ENCODE data around the gene LPGAT1.

Gene LPGAT1

DNA sequence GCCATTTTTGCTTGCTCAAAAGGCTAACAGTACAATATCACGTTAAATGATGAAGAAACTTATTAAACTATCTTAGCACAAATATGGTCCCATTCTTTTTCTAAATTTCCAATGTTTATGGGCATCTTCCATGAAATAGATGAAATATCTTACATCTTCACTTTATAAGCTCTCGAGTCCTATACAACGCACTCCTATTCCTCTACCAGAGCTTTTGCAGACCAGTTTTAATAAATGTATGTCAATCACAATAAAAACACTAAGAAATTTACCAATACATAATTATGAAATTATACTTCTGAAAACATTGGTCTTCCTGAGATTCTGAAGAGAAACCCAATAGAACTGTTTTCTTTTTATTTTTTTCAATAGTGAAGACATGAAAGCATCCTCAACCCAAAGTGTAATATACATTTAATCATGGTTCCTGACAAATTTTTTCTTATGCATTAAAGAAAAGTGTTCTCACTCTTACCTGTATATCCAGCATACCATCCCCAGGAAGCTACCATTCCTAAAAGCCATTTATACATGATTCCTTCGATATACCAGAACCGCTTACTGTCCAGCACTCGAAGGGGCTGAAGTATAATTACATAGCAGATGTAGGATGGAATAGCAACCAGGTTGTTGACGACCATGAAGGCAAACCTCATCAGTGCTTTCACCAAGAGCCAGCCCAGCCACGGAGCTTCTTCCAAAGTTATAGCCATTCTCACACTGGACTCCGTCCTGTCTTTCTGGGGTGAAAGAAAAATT, 1.8 kb downstream of the LPGAT1 start:
- DNase-seq: no peak

DNA sequence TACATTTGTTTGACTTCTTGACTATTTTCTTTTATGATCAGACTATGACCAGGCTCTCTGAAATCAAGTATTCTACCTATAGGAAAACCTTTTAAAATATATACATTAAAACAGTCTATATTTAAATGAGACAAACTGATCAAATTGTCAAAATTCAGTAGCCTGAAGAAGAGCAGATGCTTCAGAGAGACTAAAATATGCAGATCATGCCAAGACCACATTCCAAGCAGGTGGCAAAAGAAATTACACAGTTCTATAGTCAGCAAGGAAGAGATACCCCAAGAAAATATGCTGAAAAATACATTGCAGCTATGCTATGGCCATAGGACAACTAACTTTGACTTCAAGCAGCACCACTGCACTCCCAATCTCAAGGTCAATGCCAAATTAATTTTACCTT, 3.5 kb downstream of the LPGAT1 start:
- DNase-seq: no peak

DNA sequence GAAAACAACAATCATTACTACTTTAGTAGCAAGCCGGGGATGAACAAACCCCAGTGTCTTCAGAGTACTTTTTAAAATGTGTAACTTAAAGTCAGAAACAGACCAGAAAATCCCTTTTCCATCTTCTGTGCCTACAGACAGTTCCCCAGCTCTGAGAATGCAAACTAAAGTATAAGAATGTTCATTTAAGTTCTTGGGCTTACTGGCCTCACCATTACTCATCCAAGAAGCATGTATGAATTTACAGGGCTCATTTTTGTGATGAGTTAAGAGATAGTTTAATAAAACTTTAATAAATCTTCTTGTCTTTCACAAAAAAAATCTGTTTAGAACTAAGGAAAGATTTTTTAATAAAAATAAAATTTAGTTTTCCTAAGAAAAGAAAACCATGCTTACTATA, 4.6 kb downstream of the LPGAT1 start:
- DNase-seq: no peak

DNA sequence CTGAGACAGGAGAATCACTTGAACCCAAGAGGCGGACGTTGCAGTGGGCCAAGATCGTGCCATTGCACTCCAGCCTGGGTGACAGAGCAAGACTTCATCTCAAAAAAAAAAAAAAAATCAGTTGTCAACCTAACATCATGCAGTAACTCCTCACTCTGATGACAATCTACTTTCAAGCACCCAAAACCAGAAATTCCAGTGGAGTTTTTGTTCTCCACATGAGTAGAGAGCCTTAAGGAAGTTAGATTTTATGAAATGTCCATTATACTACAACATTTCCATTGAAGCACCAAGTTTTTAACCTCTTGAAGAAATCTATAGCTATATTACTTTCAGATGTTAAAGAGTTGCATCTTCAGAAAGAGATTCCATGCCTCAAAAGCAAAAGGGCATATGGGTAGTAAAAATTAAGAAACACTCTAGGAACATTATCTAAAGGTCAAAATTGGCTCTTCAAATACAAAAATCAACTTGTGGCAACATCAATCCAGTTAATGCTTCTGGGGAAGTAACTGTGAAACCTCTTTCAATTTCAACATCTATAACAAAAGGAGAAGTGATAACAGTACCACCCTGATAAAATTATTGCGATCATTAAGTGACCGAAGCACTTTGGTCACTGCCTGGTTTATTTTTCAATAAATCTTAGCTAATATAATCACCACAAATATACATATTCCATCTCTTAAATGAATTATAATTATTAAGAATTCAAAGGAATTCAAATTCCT, 7.7 kb downstream of the LPGAT1 start:
- no peak for DNase-seq

DNA sequence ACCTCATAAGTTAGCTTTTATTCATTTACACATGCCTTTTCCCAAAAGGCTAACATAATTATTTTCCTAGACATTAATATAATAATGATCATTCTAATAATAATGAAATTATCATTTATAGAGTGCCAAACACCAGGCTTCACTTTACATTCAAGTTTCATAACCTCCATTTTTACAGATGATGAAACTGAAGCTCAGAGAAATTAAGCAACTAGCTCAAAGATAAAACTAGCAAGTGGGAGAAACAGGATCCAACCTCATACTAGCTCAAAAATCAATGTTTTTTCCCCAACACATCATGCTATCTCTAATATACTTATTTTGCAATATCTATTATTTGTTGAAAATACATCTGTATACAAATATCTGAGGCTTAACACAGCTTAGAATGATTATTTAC, 14.0 kb downstream of the LPGAT1 start:
- DNase-seq: no peak

DNA sequence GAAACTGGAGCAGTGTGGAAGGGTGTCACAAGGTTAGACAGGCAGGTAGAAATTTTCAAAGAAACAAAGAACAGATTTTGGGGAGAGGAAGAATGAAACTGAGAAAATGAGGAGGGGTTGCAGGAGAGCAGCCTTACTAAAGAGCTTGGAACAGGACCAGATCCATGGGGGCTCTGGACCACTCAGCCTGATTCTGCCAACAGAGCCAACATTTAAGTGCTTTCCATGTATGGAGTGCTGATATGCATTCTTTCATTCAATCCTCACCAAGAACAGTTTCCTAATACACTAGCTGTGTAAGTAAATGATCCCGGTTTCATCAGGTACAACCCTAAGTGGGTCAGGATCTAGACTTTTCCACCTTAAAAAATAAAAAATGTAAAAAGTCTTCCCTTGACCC, 16.2 kb downstream of the LPGAT1 start:
- no peak for DNase-seq

DNA sequence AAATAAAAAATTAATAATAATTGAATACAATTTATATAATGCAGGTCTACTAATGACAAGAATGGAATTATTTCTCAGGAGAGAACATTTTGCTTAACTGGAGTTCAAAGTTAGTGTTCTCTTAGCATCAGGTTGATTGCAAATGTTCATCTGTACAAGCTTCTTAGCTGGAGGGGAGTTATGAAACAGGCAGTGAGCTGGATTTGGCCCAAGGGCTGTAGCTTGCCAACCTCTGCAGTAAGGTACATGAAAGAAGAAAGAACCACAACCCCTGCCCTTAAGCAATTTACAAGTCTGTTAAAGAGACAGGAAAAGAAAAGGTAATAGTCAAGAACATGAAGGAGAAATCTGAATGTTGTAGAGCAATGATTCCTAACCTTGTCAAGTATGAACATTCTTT, 17.0 kb downstream of the LPGAT1 start:
- no peak for DNase-seq

DNA sequence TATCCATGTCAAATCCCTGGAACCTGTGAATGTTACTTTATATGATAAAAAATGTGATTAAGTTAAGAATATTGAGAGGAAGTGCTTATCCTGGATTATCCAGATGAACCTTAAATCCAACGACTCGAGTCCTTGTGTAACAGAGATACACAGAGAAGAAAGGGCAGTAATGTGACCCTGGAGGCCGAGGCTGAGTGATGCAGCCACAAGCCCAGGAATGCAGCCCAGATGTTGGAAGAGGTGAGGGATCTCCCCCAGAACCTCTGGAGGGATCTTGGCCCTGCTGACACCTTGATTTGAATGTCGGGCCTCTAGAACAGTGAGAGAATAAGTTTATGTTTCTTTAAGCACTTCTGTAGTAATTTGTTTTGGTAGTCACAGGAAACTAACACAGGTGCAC, 18.0 kb downstream of the LPGAT1 start:
- no peak for DNase-seq

DNA sequence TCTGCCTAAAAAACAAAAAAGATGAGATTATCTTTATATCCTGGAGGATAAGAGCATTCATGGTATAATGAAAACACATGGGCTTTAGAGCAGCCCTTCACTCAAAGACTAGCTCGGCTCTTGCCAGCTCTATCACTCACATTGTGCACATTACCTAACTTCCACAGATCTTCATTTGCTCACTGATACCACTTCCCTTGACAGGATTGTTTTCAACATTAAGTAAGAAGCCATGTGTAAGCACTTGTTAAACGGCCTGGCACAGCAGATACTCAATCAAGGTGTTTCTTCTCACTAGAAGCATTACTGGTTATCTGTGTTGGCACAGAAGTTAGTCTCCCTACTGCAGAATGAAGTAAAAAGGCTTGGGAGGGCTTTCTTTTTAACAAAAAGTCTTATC, 18.7 kb downstream of the LPGAT1 start:
- DNase-seq: no peak

DNA sequence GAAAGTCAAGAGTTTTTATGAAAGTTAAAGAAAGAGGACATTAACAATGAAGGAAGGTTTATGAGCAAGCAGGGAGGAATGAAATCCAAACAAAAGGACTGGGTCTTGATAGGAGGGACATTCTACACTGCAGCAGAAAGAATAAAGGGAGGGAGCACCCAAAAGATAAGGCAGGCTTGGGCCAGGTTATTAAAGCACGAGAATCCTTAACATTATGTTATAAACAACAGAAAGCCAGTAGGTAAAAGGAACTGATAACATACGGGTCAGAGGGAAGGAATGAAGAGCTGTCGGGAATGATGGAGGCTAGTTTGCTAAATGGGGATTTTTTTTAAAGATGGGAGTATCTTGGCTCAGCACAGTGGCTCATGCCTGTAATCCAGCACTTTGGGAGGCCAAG, 19.4 kb downstream of the LPGAT1 start:
- no peak for DNase-seq

DNA sequence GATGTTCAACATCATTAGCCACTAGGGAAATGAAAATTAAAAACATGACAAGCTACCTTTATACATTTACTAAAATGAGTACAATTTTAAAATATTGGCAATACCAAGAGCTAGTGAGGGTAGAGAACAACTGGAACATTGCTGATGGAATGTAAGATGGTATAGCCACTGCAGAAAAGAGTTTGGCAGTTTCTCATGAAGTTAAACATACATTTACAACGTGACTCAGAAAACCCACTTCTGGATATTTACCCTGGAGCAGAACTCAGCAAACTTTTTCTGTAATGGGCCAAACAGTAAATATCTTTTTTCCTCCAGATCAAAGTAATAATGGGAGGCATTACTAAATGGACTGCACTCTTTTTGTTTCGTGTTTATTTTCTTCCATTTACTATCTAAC, 22.1 kb downstream of the LPGAT1 start:
- DNase-seq: no peak

DNA sequence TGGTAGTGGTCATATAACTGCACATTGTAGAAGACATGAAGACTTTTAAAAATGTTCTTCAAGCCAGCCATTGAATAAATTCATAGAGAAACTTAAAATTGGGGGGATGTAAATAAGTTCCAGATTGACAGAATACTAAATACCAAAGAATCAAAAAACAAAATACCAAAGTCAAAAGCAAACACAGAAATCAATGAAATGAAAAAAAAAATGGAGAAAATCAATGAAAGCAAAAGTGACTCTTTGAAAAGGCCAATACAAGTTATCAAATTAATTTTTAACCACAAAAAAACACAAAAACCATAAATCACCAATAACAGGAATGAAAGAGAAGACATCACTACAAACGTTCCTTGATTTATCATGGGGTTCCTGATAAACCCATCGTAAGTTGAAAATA, 25.6 kb downstream of the LPGAT1 start:
- no peak for DNase-seq

DNA sequence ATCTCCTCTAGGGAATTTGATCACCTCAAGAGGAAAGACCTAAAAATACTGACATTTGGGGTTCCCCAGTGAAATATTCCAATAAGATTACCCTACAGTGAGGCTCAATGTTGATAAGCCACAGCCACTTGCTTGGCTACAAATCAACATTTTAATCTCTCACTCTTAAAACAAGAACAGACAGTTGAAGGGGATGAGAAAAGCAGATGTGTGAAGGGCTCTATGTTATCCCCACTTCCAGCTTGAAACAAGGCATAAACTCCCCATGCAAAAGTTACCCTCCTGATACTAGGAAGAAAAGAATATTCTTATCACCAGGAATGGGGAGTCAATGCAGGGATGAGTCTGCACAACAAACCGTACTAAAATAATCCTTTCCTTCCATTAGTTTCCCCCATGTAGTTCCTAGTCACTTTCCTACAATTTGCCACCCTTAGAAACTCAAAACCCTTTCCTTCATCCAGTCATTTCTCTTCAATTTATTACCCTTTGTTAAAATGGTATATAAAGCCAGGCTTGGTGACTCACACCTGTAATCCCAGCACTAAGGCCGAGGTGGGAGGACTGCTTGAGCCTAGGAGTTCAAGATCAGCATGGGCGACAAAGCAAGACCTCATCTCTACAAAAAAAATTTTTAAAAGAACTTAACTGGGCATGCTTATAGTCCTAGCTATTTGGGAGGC, 29.5 kb downstream of the LPGAT1 start:
- no peak for DNase-seq

DNA sequence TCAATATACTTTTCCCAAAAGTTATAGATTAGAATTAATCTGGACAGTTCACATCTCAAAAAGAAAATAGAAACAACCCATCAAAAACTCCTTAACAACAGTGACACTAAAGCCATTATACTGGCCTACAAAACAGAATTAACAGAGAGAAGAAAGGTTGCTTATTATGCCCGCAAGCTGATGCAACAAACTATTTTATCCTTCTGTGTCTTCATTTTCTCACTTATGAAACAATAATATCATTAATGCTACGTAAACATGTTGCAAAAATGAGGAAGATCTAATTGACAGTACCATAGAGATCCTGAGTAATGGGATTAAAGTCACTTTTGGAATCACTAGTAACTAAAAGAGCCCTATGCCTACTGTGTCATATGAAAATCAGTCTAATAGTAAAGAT, 32.6 kb downstream of the LPGAT1 start:
- DNase-seq: no peak

DNA sequence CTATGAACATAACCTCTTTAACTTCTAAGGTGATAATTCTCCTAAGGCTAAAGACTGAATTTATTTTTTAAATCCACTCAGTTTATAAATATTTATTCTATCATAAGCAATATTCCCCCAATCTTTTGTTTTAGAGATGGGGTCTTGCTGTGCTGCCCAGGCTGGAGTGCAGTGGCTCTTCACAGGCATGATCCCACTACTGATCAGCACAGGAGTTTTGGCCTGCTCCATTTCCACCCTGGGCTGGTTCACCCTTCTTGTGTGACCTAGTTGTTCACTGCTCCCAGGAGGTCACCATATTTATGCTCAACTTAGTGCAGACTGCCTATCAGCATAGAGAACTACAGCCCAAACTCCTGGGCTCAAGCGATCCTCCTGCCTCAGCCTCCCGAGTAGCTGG, 38.6 kb downstream of the LPGAT1 start:
- no peak for DNase-seq

DNA sequence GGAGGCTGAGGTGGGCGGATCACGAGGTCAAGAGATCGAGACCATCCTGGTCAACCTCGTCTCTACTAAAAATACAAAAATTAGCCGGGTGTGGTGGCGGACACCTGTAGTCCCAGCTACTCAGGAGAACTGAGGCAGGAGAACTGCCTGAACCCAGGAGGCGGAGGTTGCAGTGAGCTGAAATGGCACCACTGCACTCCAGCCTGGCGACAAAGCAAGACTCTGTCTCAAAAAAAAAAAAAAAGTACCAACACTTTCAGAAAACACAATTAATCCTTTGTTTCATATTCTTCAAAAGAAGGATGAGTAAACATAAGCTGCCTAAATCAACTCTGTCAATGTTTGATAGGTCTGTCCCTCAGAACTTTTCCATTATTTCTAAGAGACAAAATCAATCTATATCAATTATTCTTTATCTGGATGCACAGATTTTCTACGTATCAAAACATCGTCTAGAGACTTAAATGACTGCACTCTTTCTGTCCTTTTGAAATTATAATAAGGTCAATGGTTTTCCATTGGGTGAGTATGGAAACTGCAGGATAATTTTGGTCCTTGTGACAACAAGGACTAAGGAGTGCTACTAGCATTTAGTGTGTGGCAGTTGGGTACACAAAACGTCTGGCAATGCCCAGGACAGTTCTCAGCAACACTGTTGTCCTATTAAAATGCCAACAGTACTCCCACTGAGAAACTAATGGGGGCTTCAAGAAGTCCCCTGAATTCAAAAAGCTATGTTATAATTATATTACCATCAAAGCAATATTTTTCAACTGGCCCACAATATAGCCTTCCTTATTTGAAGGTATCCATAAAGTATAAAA, 40.7 kb downstream of the LPGAT1 start:
- DNase-seq: no peak

DNA sequence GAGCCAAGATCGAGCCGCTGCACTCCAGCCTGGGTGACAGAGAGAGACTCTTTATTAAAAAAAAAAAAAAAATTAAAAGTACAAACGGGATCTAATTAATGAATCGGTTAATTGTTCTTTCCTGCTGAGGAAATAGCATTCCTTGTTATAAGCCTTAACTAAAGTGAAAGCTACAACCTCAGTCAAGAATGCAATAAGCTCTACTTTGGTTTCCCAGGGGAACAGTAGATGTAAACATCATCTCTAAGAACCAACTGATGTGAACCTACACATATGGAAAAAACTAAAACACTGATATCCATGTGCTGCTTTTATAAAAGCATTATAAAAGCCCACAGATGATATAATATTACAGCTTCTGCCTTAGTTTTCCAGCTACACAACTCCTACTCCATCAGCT, 41.9 kb downstream of the LPGAT1 start:
- no peak for DNase-seq

DNA sequence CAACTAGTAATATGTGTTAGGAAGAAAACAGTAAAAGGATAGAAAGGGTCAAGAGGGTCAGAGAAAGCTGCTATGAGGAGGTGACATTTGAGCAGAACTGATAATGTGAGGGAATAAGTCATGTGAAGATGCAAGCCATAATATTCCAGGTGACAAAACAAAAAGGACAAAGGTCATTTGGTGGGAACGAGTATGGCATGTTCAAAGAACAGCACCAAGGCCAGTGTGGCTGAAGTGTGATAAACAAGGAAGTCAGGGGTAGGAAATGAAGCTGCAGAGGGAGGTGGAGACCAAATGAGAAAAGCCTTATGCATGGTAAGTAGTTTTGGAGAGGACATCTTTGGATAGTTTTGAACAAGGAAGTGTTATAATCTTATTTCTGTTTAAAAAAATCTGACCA, 46.7 kb downstream of the LPGAT1 start:
- no peak for DNase-seq

DNA sequence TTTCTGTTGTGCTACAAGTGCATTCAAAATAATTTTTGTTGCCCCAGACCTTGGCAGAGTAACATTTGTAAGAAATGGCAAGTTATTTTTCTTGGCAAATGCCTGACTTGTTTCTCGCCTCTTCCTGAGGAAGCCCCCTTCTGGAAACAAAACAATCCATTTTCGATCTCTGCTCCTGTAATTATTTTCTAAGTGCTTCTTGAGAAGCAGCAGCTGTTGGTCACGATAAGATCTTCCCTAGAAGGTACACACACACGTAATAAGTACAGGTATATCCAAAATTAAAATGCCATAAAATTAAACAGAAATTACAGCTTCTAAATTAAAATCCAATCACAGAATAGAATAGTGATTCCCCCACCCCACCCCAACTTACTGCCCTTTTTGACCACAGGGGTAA, 47.3 kb downstream of the LPGAT1 start:
- no peak for DNase-seq

DNA sequence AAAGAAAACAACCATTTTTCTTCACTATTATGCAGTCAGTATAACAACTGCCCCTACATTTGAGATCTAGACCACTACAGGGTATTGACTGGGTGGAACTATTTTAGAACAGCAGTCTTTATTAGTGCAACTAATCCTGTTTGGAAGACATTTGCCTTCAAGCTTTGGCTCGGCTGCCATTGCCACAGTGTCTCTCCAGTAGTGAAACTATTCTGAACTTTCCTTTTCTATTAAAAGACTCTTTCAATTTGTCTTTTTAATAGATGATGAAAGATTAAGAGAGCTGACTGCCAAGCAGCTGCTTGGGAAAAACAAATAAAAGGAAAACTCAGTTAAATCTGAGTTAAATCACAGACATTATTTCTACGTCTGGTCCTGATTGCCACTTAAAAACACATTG, 49.3 kb downstream of the LPGAT1 start:
- no peak for DNase-seq

DNA sequence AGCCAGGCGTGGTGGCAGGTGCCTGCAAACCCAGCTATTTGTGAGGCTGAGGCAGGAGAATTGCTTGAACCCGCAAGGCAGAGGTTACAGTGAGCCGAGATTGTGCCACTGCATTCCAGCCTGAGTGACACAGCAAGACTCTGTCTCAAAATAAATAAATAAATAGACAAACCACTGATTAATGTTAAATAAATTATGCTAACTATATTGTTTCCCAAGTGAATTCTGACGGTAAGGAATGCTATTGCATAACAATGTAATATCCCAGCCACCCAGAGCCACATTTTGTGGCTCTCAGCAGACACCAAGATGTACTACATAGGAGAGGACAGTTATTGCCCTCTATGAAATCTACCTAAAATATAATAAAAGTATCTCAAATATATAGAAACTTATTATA, 55.4 kb downstream of the LPGAT1 start:
- DNase-seq: no peak

DNA sequence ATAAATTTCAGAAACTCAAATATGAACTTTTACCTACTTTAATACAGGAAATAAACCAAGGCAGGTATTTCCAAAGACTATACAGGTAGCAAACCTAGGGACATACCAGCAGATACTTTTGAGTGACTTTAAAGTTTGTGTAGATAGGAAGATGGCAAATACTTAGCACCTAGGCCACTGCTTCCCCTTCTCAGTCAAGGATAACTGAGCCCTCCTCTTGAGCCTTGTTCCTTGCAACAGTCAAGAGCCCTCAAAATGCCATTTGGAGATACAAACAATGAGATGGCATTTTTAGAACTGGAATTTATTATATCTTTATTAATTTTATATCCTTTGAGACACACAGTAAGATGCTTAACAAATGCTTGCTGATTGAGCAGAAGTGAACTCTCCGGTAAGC, 65.9 kb downstream of the LPGAT1 start:
- no peak for DNase-seq

DNA sequence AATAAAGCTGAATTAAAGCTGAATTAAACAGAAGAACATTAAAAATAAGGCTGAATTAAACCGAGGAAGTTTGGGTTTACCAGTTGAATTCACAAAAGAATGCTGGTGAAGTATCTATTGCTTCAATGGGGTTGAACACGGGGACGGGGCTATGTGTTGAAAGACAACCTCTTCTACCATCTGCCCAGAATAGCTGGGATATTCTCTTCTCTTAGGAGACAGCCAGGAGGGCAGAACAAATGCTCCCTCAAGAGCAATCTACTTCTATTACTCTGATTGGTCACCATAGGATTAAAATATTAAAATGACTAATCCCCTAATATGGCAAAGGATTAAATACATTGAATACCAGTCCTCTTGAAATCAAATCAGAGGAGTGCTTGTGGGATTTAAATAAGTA, 68.4 kb downstream of the LPGAT1 start:
- DNase-seq: no peak

Data from NK-92 treated with Interleukin-12 subunit alpha and Interleukin-12 subunit beta, amount 100 ng/mL, for 24 hours (cell line).